H9 (cell line): ENCODE data around the gene ADGRB3. TPM values are rescaled to one million over a fixed set of nuclear protein-coding genes. Genes with fewer than 3 reads are reported as not detected.
A peak's percentile ranks its signal among the peaks of the same experiment; 100 is the strongest.

Source experiments
- DNase-seq: peaks from one replicate; pipeline ENCODE4 v3.0.0-alpha.2; 2017
- H2AFZ ChIP-seq: one replicate; pipeline ENCODE4 v1.6.1; 2013; ENCODE audit warnings: mild to moderate bottlenecking, low read length, control low read depth, moderate library complexity
- H2AK5ac ChIP-seq: 2 replicates; pipeline ENCODE4 v1.6.1; 2013; ENCODE audit warnings: low read length, control low read depth, mixed read lengths; ENCODE audit not compliant: insufficient read length
- H2BK120ac ChIP-seq: one replicate; pipeline ENCODE4 v1.6.1; 2013; ENCODE audit warnings: low read depth, mild to moderate bottlenecking, low read length, control low read depth, inconsistent platforms; ENCODE audit not compliant: poor library complexity, severe bottlenecking
- H2BK12ac ChIP-seq: 2 replicates; pipeline ENCODE4 v1.6.1; 2013; ENCODE audit warnings: low read length, control low read depth, mixed read lengths, low read depth; ENCODE audit not compliant: insufficient read length
- H2BK15ac ChIP-seq: 2 replicates; pipeline ENCODE4 v1.6.1; 2013; ENCODE audit warnings: low read depth, low read length, control low read depth
- H2BK20ac ChIP-seq: one replicate; pipeline ENCODE4 v1.6.1; 2013; ENCODE audit warnings: low read depth, mild to moderate bottlenecking, low read length, control low read depth, inconsistent platforms; ENCODE audit not compliant: poor library complexity, severe bottlenecking
- H2BK5ac ChIP-seq: 2 replicates; pipeline ENCODE4 v1.6.1; 2013; ENCODE audit warnings: low read length, control low read depth, mixed read lengths; ENCODE audit not compliant: insufficient read length
- H3K14ac ChIP-seq: 2 replicates; pipeline ENCODE4 v1.6.1; 2013; ENCODE audit warnings: low read length, control low read depth; ENCODE audit not compliant: insufficient read depth
- H3K18ac ChIP-seq: 2 replicates; pipeline ENCODE4 v1.6.1; 2013; ENCODE audit warnings: low read depth, mild to moderate bottlenecking, mixed read lengths, low read length, control low read depth; ENCODE audit not compliant: insufficient read length
- H3K23ac ChIP-seq: 2 replicates; pipeline ENCODE4 v1.6.1; 2013; ENCODE audit warnings: low read length, control low read depth, mixed read lengths, low read depth; ENCODE audit not compliant: insufficient read length
- H3K23me2 ChIP-seq: 2 replicates; pipeline ENCODE4 v1.6.1; 2013; ENCODE audit warnings: low read depth, mild to moderate bottlenecking, mixed read lengths, low read length, control low read depth; ENCODE audit not compliant: insufficient read length, poor library complexity, severe bottlenecking
- H3K27ac ChIP-seq: 2 replicates; pipeline ENCODE4 v1.5.1; 2013; ENCODE audit warnings: low read length, control low read depth, mixed read lengths, low read depth; ENCODE audit not compliant: insufficient read length
- H3K27me3 ChIP-seq: 2 replicates; pipeline ENCODE4 v1.6.1; 2013; ENCODE audit warnings: low read length, control low read depth, inconsistent platforms; ENCODE audit not compliant: insufficient read depth
- H3K4ac ChIP-seq: 2 replicates; pipeline ENCODE4 v1.6.1; 2013; ENCODE audit warnings: low read depth, mild to moderate bottlenecking, control low read depth, inconsistent platforms, low read length, moderate library complexity
- H3K4me1 ChIP-seq: 2 replicates; pipeline ENCODE4 v1.6.1; 2013; ENCODE audit warnings: low read length, control low read depth, inconsistent platforms; ENCODE audit not compliant: insufficient read depth
- H3K4me2 ChIP-seq: 2 replicates; pipeline ENCODE4 v1.6.1; 2013; ENCODE audit warnings: low read length, control low read depth, mixed read lengths; ENCODE audit not compliant: insufficient read length, insufficient read depth
- H3K56ac ChIP-seq: 2 replicates; pipeline ENCODE4 v1.6.1; 2013; ENCODE audit warnings: low read depth, mild to moderate bottlenecking, mixed read lengths, low read length, control low read depth; ENCODE audit not compliant: insufficient read length
- H3K79me1 ChIP-seq: 2 replicates; pipeline ENCODE4 v1.6.1; 2013; ENCODE audit warnings: low read depth, mild to moderate bottlenecking, moderate library complexity, low read length, control low read depth, inconsistent platforms; ENCODE audit not compliant: insufficient read depth, poor library complexity, severe bottlenecking
- H3K79me2 ChIP-seq: 2 replicates; pipeline ENCODE4 v1.6.1; 2013; ENCODE audit warnings: low read length, control low read depth, inconsistent platforms; ENCODE audit not compliant: insufficient read depth
- H3K9ac ChIP-seq: 2 replicates; pipeline ENCODE4 v1.6.1; 2013; ENCODE audit warnings: low read length, control low read depth, mixed read lengths; ENCODE audit not compliant: insufficient read length; ENCODE audit errors: extremely low read depth
- H3K9me3 ChIP-seq: one replicate; pipeline ENCODE4 v1.6.1; 2013; ENCODE audit warnings: low read depth, low read length, inconsistent platforms; ENCODE audit not compliant: control insufficient read depth
- H3T11ph ChIP-seq: one replicate; pipeline ENCODE4 v1.6.1; 2013; ENCODE audit warnings: mild to moderate bottlenecking, low read length, control low read depth, inconsistent platforms
- H4K20me1 ChIP-seq: one replicate; pipeline ENCODE4 v1.6.1; 2013; ENCODE audit not compliant: control insufficient read depth, insufficient read length, insufficient read depth
- H4K5ac ChIP-seq: 2 replicates; pipeline ENCODE4 v1.6.1; 2013; ENCODE audit warnings: low read depth, mild to moderate bottlenecking, mixed read lengths, low read length, control low read depth; ENCODE audit not compliant: insufficient read length
- H4K8ac ChIP-seq: replicated peaks from 2 replicates; pipeline ENCODE4 v1.6.1; 2013; ENCODE audit warnings: low read length, control low read depth, mixed read lengths, low read depth; ENCODE audit not compliant: insufficient read length
- H4K91ac ChIP-seq: 2 replicates; pipeline ENCODE4 v1.6.1; 2013; ENCODE audit warnings: low read depth, mild to moderate bottlenecking, moderate library complexity, mixed read lengths, low read length, control low read depth; ENCODE audit not compliant: insufficient read length
- H3K27ac Mint-ChIP-seq, 3 experiments: 2 replicates in 2 of 3; 3 replicates in 1 of 3; pipeline ENCODE4 v1.8.0; 2020 to 2021; ENCODE audit warnings: mixed read lengths in 3 of 3, mild to moderate bottlenecking in 1 of 3, moderate library complexity in 1 of 3
- H3K27me3 Mint-ChIP-seq: 2 replicates; pipeline ENCODE4 v1.8.0; 2021; ENCODE audit warnings: low read depth, mild to moderate bottlenecking, moderate library complexity, mixed read lengths
- H3K36me3 Mint-ChIP-seq, 3 experiments: 2 replicates in 2 of 3; 3 replicates in 1 of 3; pipeline ENCODE4 v1.8.0; 2020 to 2021; ENCODE audit warnings: low read depth in 3 of 3, mixed read lengths in 3 of 3; ENCODE audit not compliant: insufficient read depth in 1 of 3
- H3K4me1 Mint-ChIP-seq, 2 experiments: 2 replicates each; pipeline ENCODE4 v1.8.0; 2020; ENCODE audit warnings: mixed read lengths in 2 of 2
- H3K4me3 Mint-ChIP-seq, 2 experiments: 2 replicates in 1 of 2; 3 replicates in 1 of 2; pipeline ENCODE4 v1.8.0; 2020 to 2021; ENCODE audit warnings: mild to moderate bottlenecking in 2 of 2, mixed read lengths in 2 of 2, moderate library complexity in 1 of 2
- H3K9me3 Mint-ChIP-seq, 2 experiments: 2 replicates in 1 of 2; 3 replicates in 1 of 2; pipeline ENCODE4 v1.8.0; 2020; ENCODE audit warnings: mild to moderate bottlenecking in 2 of 2, mixed read lengths in 2 of 2, moderate library complexity in 1 of 2
- WGBS: extraction: QIAGEN DNeasy Blood & Tissue Kit; methylation state at CpG from one replicate; pipeline ENCODE4 v1.1.7; 2013; ENCODE audit warnings: missing lambda C conversion rate, low lambda C conversion rate, mixed read lengths; ENCODE audit not compliant: insufficient read length; ENCODE audit errors: extremely low coverage; 5-methylcytosine and 5-hydroxymethylcytosine counted together
- total RNA-seq: library from RNA; stranded (reverse); gene quantifications from 2 replicates; pipeline ENCODE4 v1.2.1, GENCODE V29; 2021
- TF ChIP-seq, protein P1 (sequence below): fragments of 200-600 bp; sonication (generic); conservative IDR thresholded peaks from 3 replicates; pipeline ENCODE4 v1.8.0; 2021; ENCODE audit warnings: antibody characterized with exemption, mild to moderate bottlenecking

The ADGRB3 gene
- total RNA-seq, 1 experiment from 2014 or later = 0.37 TPM

DNA sequence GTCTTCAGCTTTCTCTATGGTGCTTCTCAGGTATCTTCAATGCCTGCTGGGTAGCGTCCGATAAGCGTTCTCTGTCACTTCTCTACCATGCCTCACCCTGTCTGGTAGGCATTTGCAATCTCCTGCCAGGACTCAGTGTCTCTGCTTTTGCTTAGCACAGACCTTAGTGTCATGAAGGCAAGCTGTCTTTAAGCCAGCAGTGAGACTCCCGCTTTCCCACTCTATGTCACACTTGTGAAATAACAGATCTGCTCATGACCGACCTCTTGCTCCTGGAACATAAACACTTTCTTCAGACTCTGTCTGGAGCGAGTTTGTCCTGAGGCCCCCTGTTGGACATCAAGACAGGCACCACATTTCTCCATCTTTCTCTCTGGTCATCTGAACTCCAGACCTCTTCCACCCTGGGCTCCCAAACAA, 17.0 kb downstream of the ADGRB3 start:
- Histone ChIP-seq H4K91ac (no peak overlapping the region), H3K56ac (no peak overlapping the region), H3K27me3 (no peaks in the 10 kb centered on the region), H3K14ac (no peak overlapping the region), H2BK12ac (no peak overlapping the region), H3K9ac (no peak overlapping the region), H3K79me2 (no peaks in the 10 kb centered on the region), H2AK5ac (no peak overlapping the region), H3K79me1 (no peaks in the 10 kb centered on the region), H3K27ac (no peak overlapping the region), H4K8ac (no peak overlapping the region), H2AFZ (no peak overlapping the region), H3K23ac (no peak overlapping the region), H3K23me2 (no peaks in the 10 kb centered on the region), H2BK120ac (no peak overlapping the region), H3K18ac (no peak overlapping the region), H3K4me2 (no peak overlapping the region), H4K5ac (no peak overlapping the region), H3K4ac (no peak overlapping the region), H2BK5ac (no peak overlapping the region), H3K4me1 (no peaks in the 10 kb centered on the region), H2BK20ac (no peak overlapping the region), H2BK15ac (no peak overlapping the region), H3T11ph (no peak overlapping the region), H4K20me1 (no peaks in the 10 kb centered on the region), H3K9me3 (no peaks in the 10 kb centered on the region)
- no CpG with 5 or more reads among the region's 6 CpGs for WGBS
- Mint-ChIP-seq H3K9me3 (no peaks in the 10 kb centered on the region), H3K27ac (no peak overlapping the region), H3K36me3 (no peaks in the 10 kb centered on the region), H3K4me3 (no peak overlapping the region), H3K27me3 (no peaks in the 10 kb centered on the region), H3K4me1 (peaks cover 4% of the 10 kb centered on the region in 2 experiments; a peak in 2 of 4 replicates)
- DNase-seq = no peak
- TF ChIP-seq, protein P1, sequence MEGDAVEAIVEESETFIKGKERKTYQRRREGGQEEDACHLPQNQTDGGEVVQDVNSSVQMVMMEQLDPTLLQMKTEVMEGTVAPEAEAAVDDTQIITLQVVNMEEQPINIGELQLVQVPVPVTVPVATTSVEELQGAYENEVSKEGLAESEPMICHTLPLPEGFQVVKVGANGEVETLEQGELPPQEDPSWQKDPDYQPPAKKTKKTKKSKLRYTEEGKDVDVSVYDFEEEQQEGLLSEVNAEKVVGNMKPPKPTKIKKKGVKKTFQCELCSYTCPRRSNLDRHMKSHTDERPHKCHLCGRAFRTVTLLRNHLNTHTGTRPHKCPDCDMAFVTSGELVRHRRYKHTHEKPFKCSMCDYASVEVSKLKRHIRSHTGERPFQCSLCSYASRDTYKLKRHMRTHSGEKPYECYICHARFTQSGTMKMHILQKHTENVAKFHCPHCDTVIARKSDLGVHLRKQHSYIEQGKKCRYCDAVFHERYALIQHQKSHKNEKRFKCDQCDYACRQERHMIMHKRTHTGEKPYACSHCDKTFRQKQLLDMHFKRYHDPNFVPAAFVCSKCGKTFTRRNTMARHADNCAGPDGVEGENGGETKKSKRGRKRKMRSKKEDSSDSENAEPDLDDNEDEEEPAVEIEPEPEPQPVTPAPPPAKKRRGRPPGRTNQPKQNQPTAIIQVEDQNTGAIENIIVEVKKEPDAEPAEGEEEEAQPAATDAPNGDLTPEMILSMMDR = peak; percentile 44
